Measurements from ENCODE around the gene FAM193A.
A peak's percentile ranks its signal among the peaks of the same experiment; 100 is the strongest.
"Not testable (repeated sequence)": the region's sequence is repeated elsewhere in the genome, so short reads cannot be mapped to it uniquely, and the experiment has no call there.

Gene FAM193A, protein sequence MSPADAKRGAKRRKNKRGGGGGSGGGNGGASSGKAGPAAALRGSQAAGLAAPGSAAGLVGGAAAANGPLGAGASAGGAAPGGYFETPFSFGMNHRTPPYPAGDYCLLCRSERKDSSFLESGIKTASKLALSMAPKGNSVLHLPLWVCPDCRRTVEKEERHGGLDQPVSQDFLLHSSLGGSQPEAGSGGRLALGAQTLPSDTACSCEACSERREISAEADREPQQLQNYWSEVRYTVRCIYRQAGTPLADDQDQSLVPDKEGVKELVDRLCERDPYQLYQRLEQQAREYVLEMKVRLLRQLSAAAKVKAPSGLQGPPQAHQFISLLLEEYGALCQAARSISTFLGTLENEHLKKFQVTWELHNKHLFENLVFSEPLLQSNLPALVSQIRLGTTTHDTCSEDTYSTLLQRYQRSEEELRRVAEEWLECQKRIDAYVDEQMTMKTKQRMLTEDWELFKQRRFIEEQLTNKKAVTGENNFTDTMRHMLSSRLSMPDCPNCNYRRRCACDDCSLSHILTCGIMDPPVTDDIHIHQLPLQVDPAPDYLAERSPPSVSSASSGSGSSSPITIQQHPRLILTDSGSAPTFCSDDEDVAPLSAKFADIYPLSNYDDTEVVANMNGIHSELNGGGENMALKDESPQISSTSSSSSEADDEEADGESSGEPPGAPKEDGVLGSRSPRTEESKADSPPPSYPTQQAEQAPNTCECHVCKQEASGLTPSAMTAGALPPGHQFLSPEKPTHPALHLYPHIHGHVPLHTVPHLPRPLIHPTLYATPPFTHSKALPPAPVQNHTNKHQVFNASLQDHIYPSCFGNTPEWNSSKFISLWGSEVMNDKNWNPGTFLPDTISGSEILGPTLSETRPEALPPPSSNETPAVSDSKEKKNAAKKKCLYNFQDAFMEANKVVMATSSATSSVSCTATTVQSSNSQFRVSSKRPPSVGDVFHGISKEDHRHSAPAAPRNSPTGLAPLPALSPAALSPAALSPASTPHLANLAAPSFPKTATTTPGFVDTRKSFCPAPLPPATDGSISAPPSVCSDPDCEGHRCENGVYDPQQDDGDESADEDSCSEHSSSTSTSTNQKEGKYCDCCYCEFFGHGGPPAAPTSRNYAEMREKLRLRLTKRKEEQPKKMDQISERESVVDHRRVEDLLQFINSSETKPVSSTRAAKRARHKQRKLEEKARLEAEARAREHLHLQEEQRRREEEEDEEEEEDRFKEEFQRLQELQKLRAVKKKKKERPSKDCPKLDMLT (N-terminal part only)

DNA sequence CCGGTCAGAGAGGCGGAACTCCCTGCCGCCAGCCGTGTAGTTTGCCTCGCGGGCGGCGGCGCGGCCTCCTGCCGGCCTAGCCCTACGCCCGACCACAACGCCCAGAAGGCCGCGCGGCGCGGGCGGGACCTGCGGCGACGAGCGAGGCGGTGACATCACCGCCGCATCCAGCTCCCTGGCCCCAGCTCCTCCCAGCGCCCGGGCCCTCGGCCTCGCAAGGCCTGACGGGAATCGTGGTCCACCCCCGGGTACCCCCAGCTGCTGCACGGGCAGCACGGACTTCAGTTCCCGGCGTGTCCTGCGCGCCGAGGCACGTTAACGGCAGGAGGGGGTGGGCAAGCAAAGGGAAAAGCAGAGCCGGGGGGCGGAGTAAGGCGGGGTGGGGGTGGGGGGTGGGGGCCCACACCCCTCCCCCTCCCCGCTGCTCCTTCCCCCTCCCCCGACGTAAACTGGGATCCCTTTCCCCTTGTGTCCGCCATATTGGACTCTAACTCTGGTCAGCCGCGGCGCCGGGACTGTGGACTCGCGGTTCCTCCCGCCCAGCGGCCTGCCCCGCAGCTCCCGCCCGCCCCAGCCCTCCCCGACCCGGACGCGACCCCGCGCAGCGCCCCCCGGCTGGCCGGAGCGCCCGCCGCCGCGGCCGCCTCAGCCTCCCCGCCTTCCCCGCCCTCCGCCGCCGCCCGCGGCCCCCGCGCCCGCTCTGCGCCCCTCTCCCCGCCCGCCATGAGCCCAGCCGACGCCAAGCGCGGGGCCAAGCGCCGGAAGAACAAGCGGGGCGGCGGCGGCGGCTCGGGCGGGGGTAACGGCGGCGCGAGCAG, at the start of gene FAM193A:
Gene FAM193A (plus strand): TSS at position 455 of the 818 bp plus-strand sequence. CDS start 269 bp downstream, at position 724.
- peak; percentile 96 for DNase-seq (ENCODE audit: low spot score)

DNA sequence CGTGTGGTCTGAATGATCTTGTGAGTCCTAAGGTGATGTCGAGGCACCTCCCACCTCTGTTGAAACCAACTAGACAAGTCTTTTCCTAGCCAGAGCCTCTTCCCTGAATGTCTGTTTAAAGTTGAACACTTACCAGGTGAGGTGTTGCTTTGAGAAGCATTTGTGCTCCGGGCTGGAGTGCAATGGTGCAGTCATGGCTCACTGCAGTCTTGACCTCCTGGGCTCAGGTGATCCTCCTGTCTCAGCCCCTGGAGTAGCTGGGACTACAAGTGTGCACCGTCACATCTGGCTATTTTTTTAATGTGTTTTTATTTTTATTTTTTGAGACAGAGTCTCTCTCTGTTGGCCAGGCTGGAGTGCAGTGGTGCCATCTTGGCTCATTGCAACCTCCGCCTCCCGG, 49.5 kb upstream of the FAM193A start:
- DNase-seq (ENCODE audit: low spot score), result no peak

DNA sequence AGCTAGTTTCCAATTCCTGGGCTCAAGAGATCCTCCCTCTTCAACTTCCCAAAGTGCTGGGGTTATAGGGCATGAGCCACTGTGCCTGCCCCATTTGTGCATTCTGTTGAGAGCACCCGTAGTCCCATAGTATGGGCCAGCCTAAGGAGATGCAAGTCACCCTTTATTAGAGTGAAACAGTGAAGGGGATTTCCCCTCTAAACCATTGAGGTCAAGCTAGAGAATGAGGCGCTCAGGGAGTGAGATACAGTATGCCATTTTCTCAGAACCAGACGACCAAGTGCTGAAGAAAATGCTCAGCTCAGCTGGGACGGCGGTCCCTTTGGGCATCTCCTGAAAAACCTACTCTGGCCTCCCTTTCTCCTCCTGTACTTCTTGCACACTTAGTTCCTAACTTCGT, 48.8 kb upstream of the FAM193A start:
- no peak for DNase-seq (ENCODE audit: low spot score)

DNA sequence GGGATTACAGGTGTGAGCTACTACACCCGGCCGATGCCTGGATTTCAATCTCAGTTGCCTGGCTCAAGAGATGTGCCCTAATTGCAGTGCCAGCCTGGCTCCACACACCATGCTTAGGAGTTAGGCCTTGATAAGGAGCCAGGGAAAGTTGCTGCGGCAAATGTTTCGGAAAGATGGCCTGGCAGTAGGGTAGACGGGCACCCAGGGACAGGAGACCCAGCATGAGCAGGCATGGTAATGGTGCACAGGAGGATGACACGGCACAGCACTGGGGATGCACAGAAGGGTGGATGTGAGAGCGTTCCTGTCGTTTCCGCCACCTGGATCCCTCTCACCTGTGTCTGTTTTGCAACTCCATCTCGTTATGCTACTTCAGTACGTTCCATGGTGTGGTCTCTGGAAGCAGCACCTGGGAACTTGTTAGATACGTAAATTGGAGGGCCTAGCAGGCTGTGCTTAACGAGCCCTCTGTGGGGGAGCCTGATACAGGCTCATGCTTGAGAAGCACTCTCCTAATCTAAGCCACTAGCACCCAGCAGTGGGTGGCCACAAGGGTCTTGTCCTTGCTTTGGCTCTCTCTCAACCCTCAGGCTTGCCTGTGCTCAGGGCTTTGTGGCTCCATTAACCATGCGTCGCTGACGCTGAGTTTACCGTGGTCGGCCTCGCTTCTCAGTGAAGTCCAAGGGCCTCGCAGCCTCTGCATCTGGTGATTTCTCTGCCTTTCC, 47.2 kb upstream of the FAM193A start:
- DNase-seq (ENCODE audit: low spot score), result no peak

DNA sequence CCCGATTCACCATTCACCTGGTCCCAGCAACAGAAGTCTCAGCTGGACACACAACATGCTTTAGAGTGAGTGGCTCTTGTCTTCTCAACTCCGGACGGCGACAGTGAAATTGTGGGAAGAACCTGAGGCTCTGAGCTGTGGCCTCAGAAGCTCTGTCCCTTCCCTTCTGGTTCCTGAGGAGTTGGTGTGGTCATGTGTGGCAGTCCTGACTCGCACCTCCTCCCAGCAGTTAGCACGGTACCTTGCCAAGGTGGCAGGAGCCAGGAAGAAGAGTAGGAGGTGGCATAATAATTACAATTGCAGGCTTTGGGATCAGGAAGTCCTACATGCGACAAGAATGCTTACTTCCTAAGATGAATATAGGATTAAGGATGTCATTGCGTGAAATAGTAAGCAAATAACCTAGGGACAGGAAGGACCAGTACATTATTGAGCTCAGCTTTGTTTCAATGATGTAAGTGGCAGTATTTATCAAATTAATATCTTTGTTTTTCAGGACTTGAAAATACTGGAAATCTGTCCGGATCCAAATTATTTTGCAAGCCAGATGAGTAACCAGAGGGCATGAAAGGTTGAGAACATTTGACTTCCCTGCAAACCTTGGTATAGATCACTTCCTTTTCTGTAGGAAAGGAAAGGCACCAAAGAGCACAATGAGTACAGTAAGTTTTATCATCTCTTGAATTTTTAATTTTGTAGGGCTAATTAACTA, 46.5 kb upstream of the FAM193A start:
- no peak for DNase-seq (ENCODE audit: low spot score)

DNA sequence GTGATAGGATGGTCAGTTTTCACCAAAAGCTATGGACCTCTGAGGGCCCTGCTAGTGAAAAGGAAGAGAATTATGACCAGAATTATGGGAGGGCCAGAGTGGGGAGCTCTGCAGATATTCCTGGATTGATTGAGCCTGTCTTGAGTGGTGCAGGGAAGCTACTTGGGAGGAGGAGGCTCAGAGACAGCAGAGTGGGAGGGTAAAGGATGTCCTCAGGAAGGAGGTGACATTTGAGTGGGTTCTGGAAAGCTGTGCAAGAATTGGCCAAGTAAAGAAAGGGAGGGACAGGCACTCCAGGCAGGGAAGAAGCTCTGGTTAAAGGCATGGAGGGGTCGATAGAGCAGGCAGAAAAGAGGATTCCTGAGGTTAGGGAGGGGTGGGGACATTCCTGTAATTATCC, 43.5 kb upstream of the FAM193A start:
- no peak for DNase-seq (ENCODE audit: low spot score)

DNA sequence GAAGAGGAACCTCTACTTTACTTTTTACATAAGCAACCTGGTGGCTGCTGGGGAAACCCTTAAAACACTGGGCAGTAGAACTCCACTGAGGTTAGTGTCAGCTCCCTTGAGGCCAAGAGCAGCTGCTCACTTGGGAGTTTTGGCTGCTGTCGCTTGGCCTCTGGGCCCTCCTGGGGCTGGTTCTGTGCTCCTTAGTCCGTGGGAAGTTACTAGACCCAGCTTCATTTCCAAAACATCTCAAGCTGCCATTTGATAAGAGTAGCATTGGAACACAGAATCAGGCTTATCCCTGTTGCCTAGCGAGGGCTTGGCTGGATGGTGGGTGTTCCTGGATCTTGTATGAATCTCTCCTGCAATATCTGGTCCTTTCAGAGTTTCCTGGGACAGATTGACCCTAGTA, 41.5 kb upstream of the FAM193A start:
- no peak for DNase-seq (ENCODE audit: low spot score)

DNA sequence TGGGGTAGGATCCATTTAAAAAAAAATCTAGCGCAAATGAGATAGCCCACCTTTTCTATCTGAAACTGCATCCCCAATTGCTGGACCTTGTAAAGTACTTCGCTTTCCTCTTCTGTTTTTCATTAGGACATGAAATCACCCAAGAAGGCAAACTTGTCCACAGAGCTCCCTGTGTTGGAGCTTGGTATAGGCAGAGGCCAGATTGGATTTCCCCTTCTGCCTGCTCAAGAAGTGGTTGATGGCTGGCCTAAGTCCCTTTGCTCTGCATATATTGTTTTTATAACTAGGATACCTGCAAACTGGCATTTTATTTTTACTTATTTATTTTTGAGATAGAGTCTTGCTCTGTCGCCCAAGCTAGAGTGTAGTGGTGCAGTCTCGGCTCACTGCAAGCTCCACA, 39.1 kb upstream of the FAM193A start:
- no peak for DNase-seq (ENCODE audit: low spot score)

DNA sequence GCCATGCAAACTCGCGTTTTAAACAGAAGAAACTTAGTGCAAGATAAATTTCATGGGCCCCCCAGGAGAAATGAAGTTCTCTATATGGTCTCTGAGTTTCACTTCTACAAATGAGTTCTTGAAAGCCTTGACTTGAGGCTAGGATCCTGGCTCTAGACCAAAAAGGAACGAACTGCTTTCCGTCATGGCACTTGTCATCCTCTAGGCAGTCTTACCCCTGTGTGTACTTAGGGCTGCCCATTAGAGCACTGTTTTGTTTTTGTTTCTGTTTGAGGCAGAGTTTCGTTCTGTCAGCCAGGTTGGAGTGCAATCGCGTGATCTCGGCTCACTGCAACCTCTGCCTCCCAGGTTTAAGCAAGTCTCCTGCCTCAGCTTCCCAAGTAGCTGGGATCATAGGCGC, 38.5 kb upstream of the FAM193A start:
- no peak for DNase-seq (ENCODE audit: low spot score)

DNA sequence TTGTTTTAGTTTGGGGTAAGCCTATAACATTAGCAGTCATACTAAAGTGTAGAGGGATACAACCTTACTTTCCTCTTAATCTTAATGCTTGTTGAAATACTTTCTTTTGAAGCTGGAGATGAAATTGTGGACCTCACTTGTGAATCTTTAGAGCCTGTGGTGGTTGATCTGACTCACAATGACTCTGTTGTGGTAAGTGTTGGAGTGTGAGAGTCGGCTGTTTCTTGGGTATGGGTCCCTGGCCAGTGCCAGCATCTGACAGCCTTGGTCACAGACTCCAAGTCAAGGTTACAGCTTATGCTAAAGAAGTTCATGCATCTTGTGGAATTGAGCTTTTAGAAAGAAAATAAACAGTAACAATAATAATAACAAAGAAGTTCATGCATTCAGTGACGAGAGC, 35.9 kb upstream of the FAM193A start:
- DNase-seq (ENCODE audit: low spot score), result no peak

DNA sequence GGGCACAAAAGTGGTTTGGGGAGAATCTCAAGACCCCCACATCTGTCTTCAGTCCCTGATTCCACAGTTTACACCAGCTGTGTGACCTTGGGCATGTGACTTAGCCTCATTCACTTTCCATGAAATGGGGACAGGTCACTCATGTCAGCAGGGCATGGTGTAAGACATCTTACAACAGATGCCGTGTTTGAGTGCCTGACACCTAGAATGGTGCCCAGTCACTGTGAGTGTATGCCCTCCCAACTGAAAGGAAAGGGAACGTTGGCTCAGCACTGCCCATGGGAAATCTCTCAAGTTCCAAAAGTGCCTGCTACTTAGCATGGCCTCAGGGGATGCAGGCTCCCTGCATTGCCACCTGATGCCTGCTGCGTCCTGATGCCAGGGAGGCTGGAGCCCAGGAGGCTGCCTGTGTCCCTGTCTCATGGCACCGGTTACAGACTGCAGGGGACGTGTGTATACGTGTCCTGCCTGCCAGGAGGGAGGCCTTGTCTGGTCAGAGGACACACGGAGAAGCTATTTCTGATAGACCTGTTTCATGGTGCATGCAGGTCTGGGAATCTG, 35.3 kb upstream of the FAM193A start:
- DNase-seq (ENCODE audit: low spot score), result no peak

DNA sequence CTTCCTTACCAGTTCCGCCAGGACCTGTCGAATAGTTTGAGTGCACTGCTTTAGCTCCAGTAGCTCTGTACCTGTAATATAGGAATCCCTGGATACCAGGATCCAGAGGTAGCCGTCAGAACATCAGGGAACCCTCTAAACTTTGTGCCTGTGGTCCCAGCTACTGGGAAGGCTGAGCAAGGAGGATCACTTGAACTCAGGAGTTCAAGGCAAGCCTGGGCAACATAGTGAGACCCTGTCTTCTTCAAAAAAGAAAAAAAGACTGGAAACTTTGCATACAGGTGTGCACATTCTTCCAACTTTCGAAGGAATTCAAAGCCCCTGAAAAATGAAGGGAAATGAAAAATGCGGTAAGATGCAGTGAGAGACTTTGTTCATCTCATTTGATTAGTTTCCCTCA, 32.6 kb upstream of the FAM193A start:
- DNase-seq (ENCODE audit: low spot score), result no peak

DNA sequence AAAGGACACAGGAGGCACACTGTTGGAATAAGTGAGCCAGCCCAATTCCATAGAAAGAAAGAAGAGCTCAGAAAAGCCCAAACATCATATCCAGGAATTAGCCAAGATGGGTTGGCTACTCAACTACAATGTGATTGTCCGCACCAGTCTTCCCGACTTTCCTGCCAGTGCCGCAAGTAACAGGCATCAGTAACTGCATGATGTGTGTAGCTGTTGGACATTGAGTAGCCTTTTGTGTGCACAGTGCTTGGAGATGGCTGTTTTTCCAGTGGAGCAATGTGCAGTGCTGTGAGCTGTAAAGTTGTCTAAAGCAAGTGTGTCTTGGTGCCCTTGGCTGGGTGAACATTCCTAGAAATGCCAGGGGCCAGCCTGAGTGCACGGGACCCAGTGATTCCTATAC, 29.2 kb upstream of the FAM193A start:
- no peak for DNase-seq (ENCODE audit: low spot score)

DNA sequence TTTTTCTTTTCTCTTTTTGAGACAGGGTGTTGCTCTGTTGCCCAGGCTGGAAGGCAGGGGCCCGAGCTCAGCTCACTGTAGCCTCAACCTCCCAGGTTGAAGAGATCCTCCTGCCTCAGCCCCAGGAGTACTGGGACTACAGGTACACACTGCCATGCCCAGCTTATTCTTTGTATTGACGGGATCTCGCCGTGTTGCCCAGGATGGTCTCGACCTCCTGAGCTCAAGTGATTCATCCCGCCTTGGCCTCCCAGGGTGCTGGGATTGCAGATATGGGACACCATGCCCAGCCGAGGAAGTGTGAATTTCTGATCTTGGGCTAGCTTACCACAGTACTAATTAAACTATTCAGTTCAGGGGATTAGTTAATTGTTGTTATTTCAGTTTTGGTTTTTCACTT, 28.6 kb upstream of the FAM193A start:
- no peak for DNase-seq (ENCODE audit: low spot score)

DNA sequence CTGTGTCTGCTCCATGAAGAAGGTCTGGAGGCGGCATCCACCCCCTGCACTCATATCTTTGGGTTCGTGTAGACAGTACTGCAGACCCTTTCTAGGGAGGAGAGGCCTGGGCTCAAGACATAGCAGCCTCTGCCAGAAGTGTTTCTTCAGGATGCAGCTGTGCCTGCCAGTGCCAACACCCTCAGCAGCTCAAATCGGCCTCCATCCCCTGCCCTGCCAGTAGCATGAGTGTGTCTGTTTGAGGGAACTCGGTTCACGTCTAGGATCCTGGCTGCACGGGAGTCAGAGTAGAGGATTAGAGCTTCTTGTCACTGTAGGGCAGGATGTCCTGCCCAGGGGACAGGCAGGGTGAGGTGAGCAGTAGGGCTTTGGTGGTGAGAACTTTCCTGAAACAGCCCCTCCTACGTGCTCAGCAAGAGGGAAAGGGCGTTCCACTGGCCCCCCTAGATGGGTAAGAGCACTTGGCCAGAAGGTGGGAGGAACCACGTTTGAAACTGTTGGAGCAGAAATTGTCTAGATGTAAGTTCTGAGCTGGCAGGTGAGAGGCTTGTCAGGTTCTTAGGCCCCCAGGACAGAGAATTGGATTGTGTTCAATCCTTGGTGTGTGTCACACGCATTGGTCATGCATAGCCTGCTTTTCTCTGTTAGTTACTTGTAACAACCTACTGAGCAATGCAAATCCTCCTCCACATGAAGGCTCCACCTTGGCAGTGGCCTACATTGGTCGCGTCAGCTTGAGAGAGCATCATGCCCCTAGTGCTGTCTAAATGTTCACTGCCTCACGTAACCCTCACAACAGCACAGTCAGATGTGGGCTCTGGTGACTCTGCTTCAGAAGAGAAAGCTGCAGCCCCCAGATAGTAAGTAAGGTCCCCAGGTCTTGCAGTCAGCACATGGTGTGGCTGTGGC, 25.8 kb upstream of the FAM193A start:
- no peak for DNase-seq (ENCODE audit: low spot score)

DNA sequence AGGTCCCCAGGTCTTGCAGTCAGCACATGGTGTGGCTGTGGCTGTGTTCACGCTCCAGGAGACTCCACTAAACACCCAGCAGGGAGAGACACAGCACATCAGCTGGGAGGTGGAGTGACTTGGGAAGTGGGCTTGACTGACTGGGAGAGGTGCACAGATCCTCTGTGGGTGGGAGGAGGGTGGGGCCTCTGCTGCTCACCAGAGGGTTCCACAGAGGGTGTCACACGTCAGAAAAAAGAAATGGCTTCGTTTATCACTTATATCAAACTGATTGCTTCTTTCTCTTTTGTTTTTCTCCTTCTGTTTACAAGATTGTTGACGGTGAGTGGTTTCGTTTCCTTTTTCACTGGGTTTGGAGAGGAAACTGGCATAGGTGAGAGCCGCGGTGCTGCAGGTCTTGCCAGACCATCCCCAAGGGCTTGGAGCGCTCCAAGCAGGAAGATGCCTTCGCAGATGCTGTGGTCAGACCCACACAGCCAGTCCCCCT, 24.8 kb upstream of the FAM193A start:
- no peak for DNase-seq (ENCODE audit: low spot score)

DNA sequence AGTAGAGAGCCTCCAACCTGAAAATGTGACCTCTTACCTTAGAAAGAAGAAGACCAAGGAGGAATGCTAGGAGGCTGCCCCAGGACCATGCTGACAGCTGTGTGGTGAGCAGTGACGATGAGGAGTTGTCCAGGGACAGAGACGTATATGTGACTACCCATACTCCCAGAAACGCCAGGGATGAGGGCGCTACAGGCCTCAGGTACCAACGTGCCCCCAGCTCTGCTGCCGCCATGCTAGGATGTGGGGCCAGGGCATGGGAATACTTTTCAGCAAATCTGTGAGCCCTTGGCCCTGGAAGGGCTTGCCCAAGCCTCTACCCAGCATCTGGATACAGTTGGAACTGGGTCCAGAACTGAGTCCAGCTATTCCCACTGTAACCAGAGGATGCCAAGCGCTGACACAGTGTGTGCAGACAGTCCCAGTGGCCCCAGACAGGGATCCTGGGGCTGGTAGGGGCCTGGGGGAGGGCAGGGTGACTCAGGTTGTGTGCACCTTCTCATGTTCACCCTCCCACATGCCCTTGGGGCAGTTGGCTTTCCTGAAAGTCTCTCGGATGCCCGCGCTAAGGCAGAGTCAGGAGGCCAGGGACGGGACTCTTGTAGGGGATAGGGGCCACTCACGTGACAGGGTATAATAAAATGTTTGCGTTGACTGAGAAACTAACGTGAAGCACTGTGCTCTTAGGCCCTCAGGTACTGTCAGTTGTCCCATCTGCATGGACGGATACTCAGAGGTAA, 23.9 kb upstream of the FAM193A start:
- no peak for DNase-seq (ENCODE audit: low spot score)

DNA sequence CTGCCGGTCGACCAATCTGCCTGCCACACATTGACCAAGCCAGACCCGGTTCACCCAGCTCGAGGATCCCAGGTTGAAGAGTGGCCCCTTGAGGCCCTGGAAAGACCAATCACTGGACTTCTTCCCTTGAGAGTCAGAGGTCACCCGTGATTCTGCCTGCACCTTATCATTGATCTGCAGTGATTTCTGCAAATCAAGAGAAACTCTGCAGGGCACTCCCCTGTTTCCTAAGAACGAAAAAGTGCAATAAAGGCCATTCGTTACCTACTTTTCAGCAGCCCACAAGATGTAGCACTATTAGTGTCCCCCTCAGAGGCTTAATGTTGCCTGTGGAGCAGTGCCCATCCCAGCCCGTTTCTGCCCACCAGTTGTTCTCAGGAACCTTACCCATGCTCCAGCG, 22.3 kb upstream of the FAM193A start:
- DNase-seq (ENCODE audit: low spot score), result not testable (repeated sequence)
